Gastrocnemius medialis (tissue), 4 donors: ENCODE data around the gene SDC1.

ENCODE experiments used
- CTCF ChIP-seq, 5 experiments: fragments of 450-650 bp in 3 of 5; fragments of 200-600 bp in 2 of 5; sonication (generic) in 2 of 5; IDR thresholded peaks in 4 of 5; conservative IDR thresholded peaks in 1 of 5; 1 replicate in 4 of 5; 2 replicates in 1 of 5; pipeline ENCODE4 v1.5.1; 2016 to 2019; ENCODE audit warnings: antibody characterized with exemption in 5 of 5, mild to moderate bottlenecking in 3 of 5, moderate library complexity in 3 of 5
- POLR2A ChIP-seq, 2 donors: fragments of 450-650 bp; IDR thresholded peaks; one replicate each; pipeline ENCODE4 v1.6.1; 2017; ENCODE audit warnings: antibody characterized with exemption in 2 of 2, mild to moderate bottlenecking in 2 of 2, moderate library complexity in 2 of 2

DNA sequence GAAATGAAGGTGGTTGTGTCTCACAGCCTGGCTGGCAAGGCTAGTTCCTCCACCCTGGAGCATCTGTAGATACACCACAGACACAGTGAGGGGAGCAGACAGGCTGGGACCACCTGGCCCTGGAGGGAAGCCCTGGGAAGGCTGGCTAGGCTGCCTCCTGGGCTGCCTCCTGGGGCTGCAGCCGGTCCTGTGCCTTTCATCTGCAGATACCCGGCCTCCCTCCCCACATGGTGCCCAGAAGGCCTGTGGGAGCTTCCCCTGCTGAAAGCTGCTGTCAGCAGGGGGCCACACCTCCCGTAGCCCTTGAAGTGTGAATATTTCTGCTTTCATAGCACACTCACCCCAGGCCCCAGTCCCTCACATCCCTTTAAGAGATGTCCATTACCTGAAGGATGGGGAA, 37.6 kb downstream of the SDC1 start:
- TF ChIP-seq CTCF (IDR thresholded peaks at IDR 0.05 in 4 of 5, conservative IDR thresholded peaks at IDR 0.05 in 1 of 5) (no peak), POLR2A (IDR thresholded peaks at IDR 0.05) (no peak)
